GM18868 (cell line): Measurements from ENCODE around the gene PRKN.
"Not testable (repeated sequence)": the region's sequence is repeated elsewhere in the genome, so short reads cannot be mapped to it uniquely, and the experiment has no call there.

Experiments
- ATAC-seq: cut with Tn5 transposase; IDR thresholded peaks from one replicate; pipeline ENCODE4 v1.9.1; 2021; ENCODE audit warnings: mild to moderate bottlenecking, moderate library complexity; ENCODE audit not compliant: unreplicated experiment

The PRKN gene

GRCh38 chr6:162678896-162679295 is 48.7 kb downstream of the PRKN start:
- ATAC-seq, result not testable (repeated sequence)

GRCh38 chr6:162675503-162675902 is 52.1 kb downstream of the PRKN start:
- no peak for ATAC-seq

GRCh38 chr6:162674452-162674851 is 53.1 kb downstream of the PRKN start:
- ATAC-seq, result no peak

- no peak for ATAC-seq
Measured at GRCh38 chr6:162671580-162672165, 55.9 kb downstream of the PRKN start.

- ATAC-seq, result no peak
Measured at GRCh38 chr6:162670345-162670744, 57.2 kb downstream of the PRKN start.

GRCh38 chr6:162666246-162666645 is 61.3 kb downstream of the PRKN start:
- ATAC-seq, result no peak

- no peak for ATAC-seq
Measured at GRCh38 chr6:162653808-162654207, 73.8 kb downstream of the PRKN start.

- ATAC-seq, result no peak
Measured at GRCh38 chr6:162651505-162651904, 76.1 kb downstream of the PRKN start.

GRCh38 chr6:162649271-162649670 is 78.3 kb downstream of the PRKN start:
- ATAC-seq, result no peak

GRCh38 chr6:162644153-162644552 is 83.4 kb downstream of the PRKN start:
- no peak for ATAC-seq

- ATAC-seq, result no peak
Measured at GRCh38 chr6:162640756-162641155, 86.8 kb downstream of the PRKN start.

- no peak for ATAC-seq
Measured at GRCh38 chr6:162639951-162640350, 87.6 kb downstream of the PRKN start.

- no peak for ATAC-seq
Measured at GRCh38 chr6:162638931-162639574, 88.5 kb downstream of the PRKN start.

GRCh38 chr6:162637317-162637716 is 90.2 kb downstream of the PRKN start:
- no peak for ATAC-seq

- no peak for ATAC-seq
Measured at GRCh38 chr6:162636167-162636566, 91.4 kb downstream of the PRKN start.

- no peak for ATAC-seq
Measured at GRCh38 chr6:162631546-162631945, 96.0 kb downstream of the PRKN start.

- ATAC-seq, result no peak
Measured at GRCh38 chr6:162630069-162630468, 97.5 kb downstream of the PRKN start.

- no peak for ATAC-seq
Measured at GRCh38 chr6:162627825-162628224, 99.7 kb downstream of the PRKN start.

- ATAC-seq, result no peak
Measured at GRCh38 chr6:162627362-162627761, 100.2 kb downstream of the PRKN start.

GRCh38 chr6:162626869-162627268 is 100.7 kb downstream of the PRKN start:
- no peak for ATAC-seq

- ATAC-seq, result no peak
Measured at GRCh38 chr6:162625846-162626540, 101.6 kb downstream of the PRKN start.

- ATAC-seq, result no peak
Measured at GRCh38 chr6:162622572-162622971, 105.0 kb downstream of the PRKN start.
